HS-27A (cell line): Measurements from ENCODE around the gene FN3KRP.

ENCODE experiments used
- DNase-seq: peaks from one replicate; pipeline ENCODE4 v3.0.0-alpha.2; 2012; ENCODE audit warnings: low read depth, missing footprints

FN3KRP gene

GRCh38 chr17:82716203-82717010 lies at the start of gene FN3KRP:
TSS of gene FN3KRP (plus strand) at chr17:82716706. CDS start at chr17:82716756, 50 bp downstream.
- DNase-seq, result peak; percentile 65

- no peak for DNase-seq
These were observed 49.4 kb upstream of the FN3KRP start for GRCh38 chr17:82666931-82667667.

- no peak for DNase-seq
These were observed 48.9 kb upstream of the FN3KRP start for GRCh38 chr17:82667668-82668000.

GRCh38 chr17:82668024-82668630 lies 48.4 kb upstream of the FN3KRP start:
- no peak for DNase-seq

- no peak for DNase-seq
These were observed 47.8 kb upstream of the FN3KRP start for GRCh38 chr17:82668631-82669099.

GRCh38 chr17:82670661-82671450 lies 45.6 kb upstream of the FN3KRP start:
- no peak for DNase-seq

GRCh38 chr17:82674656-82675475 lies 41.6 kb upstream of the FN3KRP start:
- no peak for DNase-seq

- no peak for DNase-seq
These were observed 40.8 kb upstream of the FN3KRP start for GRCh38 chr17:82675476-82676245.

GRCh38 chr17:82677353-82677925 lies 39.1 kb upstream of the FN3KRP start:
- no peak for DNase-seq

GRCh38 chr17:82678265-82678891 lies 38.1 kb upstream of the FN3KRP start:
- no peak for DNase-seq

- DNase-seq, result no peak
These were observed 36.7 kb upstream of the FN3KRP start for GRCh38 chr17:82679586-82680465.

- DNase-seq, result no peak
These were observed 35.0 kb upstream of the FN3KRP start for GRCh38 chr17:82681547-82681946.

- DNase-seq, result no peak
These were observed 33.0 kb upstream of the FN3KRP start for GRCh38 chr17:82683534-82683933.

- DNase-seq, result no peak
These were observed 32.2 kb upstream of the FN3KRP start for GRCh38 chr17:82684228-82684841.

GRCh38 chr17:82685291-82685690 lies 31.2 kb upstream of the FN3KRP start:
- DNase-seq, result no peak

- no peak for DNase-seq
These were observed 29.9 kb upstream of the FN3KRP start for GRCh38 chr17:82686366-82687324.

- no peak for DNase-seq
These were observed 29.1 kb upstream of the FN3KRP start for GRCh38 chr17:82687375-82687861.
